Activated CD8-positive, alpha-beta T cell treated with anti-CD3 and anti-CD28 coated beads for 36 hours (primary cell): ENCODE data around the gene LTC4S. TPM values are rescaled to one million over a fixed set of nuclear protein-coding genes. Genes with fewer than 3 reads are reported as not detected.

Experiments used
- ATAC-seq: fragments of 200-7000 bp; cut with Tn5 transposase; one replicate; pipeline ENCODE4 v1.10.0; 2021; ENCODE audit warnings: mild to moderate bottlenecking, moderate library complexity
- CTCF ChIA-PET: fragments of 350-600 bp; sonication (Branson Sonifier 250); formaldehyde crosslinking; loops from one replicate; lab custom pipeline; 2021; ENCODE audit warnings: antibody characterized with exemption; lab: Charles Lee
- POLR2A ChIA-PET: fragments of 350-600 bp; sonication (Branson Sonifier 250); formaldehyde crosslinking; loops from one replicate; lab custom pipeline; 2021; ENCODE audit warnings: antibody characterized with exemption; lab: Charles Lee
- DNase-seq: peaks from one replicate; pipeline ENCODE4 v3.0.0-alpha.2; 2020
- H3K27ac Mint-ChIP-seq: one replicate; pipeline ENCODE4 v1.8.0; 2021; ENCODE audit warnings: mild to moderate bottlenecking, mixed read lengths
- H3K27me3 Mint-ChIP-seq: one replicate; pipeline ENCODE4 v1.8.0; 2021; ENCODE audit warnings: mixed read lengths
- H3K36me3 Mint-ChIP-seq: one replicate; pipeline ENCODE4 v1.8.0; 2021; ENCODE audit warnings: low read depth, mixed read lengths
- H3K4me1 Mint-ChIP-seq: one replicate; pipeline ENCODE4 v1.8.0; 2021; ENCODE audit warnings: low read depth, mixed read lengths
- H3K4me3 Mint-ChIP-seq: one replicate; pipeline ENCODE4 v1.8.0; 2021; ENCODE audit warnings: mild to moderate bottlenecking, moderate library complexity, mixed read lengths
- H3K9me3 Mint-ChIP-seq: one replicate; pipeline ENCODE4 v1.8.0; 2021; ENCODE audit warnings: mixed read lengths
- CTCF ChIP-seq: fragments of 200-600 bp; IDR thresholded peaks from one replicate; pipeline ENCODE4 v1.8.0; 2022; ENCODE audit warnings: antibody characterized with exemption, mild to moderate bottlenecking
- intact Hi-C: fragments of 100-400 bp; cut with micrococcal nuclease; formaldehyde crosslinking; loops from one replicate; pipeline ENCODE4 v1.10.0; 2022
- microRNA-seq: library from miRNA; unstranded; fragments of <30 nt; microRNA quantifications from one replicate; pipeline ENCODE4 v1.2.0, GENCODE V29; 2022; ENCODE audit warnings: borderline microRNAs expressed, borderline replicate concordance
- total RNA-seq, 2 experiments: library from RNA; stranded (reverse); gene quantifications; one replicate each; pipeline ENCODE4 v1.2.3, GENCODE V29; 2021

LTC4S gene
- total RNA-seq, 2 experiments from 2014 or later, result 1.3 TPM; not detected in 1

GRCh38 chr5:179841621-179842020 is 47.8 kb downstream of the LTC4S start:
- ATAC-seq, result no peak
- Mint-ChIP-seq H3K4me3 (no peak overlapping the region), H3K4me1 (peaks cover 11% of the 10 kb centered on the region), H3K27me3 (no peaks in the 10 kb centered on the region), H3K27ac (no peak overlapping the region), H3K9me3 (peaks cover 3% of the 10 kb centered on the region), H3K36me3 (peaks cover 36% of the 10 kb centered on the region)
- CTCF ChIA-PET, result interaction anchor here (1.0 kb wide), 1 partner anchor 40 kb away, joined by 3 read pairs; no protein-coding TSS in a partner anchor
- no peak for TF ChIP-seq CTCF
- DNase-seq, result no peak
- POLR2A ChIA-PET, result interaction anchor here (0.8 kb wide), 1 partner anchor 36 kb away, joined by 3 read pairs; no protein-coding TSS in a partner anchor
- intact Hi-C loops, result no loop called here

Small RNA genes lying within 50 kb of the gene (microRNA-seq; reads per million reads assigned to microRNA genes)
- gene MIR1229, result 4.5 reads per million, percentile 20 among the genes with 10 or more reads in this experiment

Other genes with a start within 250 kb of the LTC4S start
- 10 to 100 TPM; 22.5 to 24.7 TPM for gene RUFY1, start 243.4 kb upstream of the LTC4S start, total RNA-seq
- gene HNRNPH1, start 170.3 kb upstream of the LTC4S start, total RNA-seq, result 100 to 1,000 TPM; 706 to 709 TPM
- 1 to 10 TPM in 1 of 2 experiments, under 1 TPM in 1; 0.47 to 1.2 TPM for gene CBY3, start 113.0 kb upstream of the LTC4S start, total RNA-seq
- gene CANX, start 95.0 kb upstream of the LTC4S start, total RNA-seq, result 100 to 1,000 TPM; 431 to 444 TPM
- gene MAML1, start 61.2 kb upstream of the LTC4S start, total RNA-seq, result 10 to 100 TPM; 26.1 to 26.6 TPM
- 10 to 100 TPM; 62.8 to 65.9 TPM for gene MGAT4B, start 12.9 kb downstream of the LTC4S start, total RNA-seq
- 100 to 1,000 TPM; 105 to 123 TPM for gene SQSTM1, start 26.9 kb downstream of the LTC4S start, total RNA-seq
- gene MRNIP, start 64.8 kb downstream of the LTC4S start, total RNA-seq, result 10 to 100 TPM; 19.8 to 21.5 TPM
- gene TBC1D9B, start 113.9 kb downstream of the LTC4S start, total RNA-seq, result 10 to 100 TPM; 92.4 to 94.6 TPM